Fibroblast of skin of left biceps (primary cell): ENCODE results near the gene ACSM2A.
"Not testable (repeated sequence)": the region's sequence is repeated elsewhere in the genome, so short reads cannot be mapped to it uniquely, and the experiment has no call there.

Experiments
- DNase-seq, 2 experiments: peaks; one replicate each; pipeline ENCODE4 v3.0.0-alpha.2; 2013; ENCODE audit warnings: low read depth in 2 of 2

Gene ACSM2A, protein sequence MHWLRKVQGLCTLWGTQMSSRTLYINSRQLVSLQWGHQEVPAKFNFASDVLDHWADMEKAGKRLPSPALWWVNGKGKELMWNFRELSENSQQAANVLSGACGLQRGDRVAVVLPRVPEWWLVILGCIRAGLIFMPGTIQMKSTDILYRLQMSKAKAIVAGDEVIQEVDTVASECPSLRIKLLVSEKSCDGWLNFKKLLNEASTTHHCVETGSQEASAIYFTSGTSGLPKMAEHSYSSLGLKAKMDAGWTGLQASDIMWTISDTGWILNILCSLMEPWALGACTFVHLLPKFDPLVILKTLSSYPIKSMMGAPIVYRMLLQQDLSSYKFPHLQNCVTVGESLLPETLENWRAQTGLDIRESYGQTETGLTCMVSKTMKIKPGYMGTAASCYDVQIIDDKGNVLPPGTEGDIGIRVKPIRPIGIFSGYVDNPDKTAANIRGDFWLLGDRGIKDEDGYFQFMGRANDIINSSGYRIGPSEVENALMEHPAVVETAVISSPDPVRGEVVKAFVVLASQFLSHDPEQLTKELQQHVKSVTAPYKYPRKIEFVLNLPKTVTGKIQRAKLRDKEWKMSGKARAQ

DNA sequence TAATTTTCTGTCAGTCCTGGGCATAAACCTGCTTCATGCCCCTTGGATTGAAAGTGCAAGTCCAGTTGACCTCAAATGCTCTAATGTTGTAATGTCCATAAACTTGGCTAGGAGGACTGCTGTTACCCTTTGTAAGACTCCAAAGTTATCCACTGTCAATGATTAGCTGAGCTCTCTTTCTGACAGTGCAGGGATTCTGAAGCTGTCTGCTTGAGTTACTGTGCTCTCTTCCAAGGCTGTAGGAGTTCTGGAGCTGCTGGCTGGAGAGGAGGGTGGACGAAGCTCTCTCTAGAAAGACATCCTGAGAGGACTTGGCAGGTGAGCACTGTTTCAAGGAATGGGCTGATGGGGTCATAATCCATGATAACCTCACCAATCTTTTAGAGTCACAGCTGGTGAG lies at the start of gene ACSM2A:
Gene ACSM2A (plus strand): TSS at position 158 of the 400 bp plus-strand sequence. CDS start 8,594 bp downstream, outside the sequence.
- DNase-seq = not testable (repeated sequence)

- no peak for DNase-seq
Observed at GRCh38 chr16:20402651-20403050, 48.7 kb upstream of the ACSM2A start.

DNA sequence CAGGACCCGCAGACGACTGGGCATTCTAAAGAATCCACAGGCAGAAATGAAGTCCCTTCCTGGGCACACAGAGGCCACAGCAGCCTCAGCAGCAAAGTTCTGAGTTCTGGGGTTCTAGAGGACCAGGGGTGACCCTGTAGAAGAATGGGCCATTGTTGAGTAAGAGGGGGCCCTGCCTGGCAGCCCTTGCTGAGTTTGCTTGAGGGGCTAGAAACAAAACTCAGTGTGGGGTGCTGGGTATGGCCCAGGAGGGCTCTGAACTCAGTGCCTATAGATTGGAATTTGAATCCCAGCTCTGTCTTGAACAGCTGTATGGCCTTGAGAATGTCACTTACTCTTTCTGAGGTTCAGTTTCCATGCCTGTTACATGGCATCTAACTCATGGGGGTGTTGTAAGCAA lies 46.7 kb upstream of the ACSM2A start, which contains the start of gene PDILT:
Gene PDILT (minus strand): TSS at position 101 of the 400 bp plus-strand sequence. CDS start 5,437 bp downstream, outside the sequence.
- no peak for DNase-seq

- no peak for DNase-seq
Observed at GRCh38 chr16:20409398-20410120, 41.8 kb upstream of the ACSM2A start, which contains the start of gene ACSM5. Gene ACSM5 (plus strand): TSS chr16:20409534. CDS start chr16:20411485, 1,951 bp downstream.

DNA sequence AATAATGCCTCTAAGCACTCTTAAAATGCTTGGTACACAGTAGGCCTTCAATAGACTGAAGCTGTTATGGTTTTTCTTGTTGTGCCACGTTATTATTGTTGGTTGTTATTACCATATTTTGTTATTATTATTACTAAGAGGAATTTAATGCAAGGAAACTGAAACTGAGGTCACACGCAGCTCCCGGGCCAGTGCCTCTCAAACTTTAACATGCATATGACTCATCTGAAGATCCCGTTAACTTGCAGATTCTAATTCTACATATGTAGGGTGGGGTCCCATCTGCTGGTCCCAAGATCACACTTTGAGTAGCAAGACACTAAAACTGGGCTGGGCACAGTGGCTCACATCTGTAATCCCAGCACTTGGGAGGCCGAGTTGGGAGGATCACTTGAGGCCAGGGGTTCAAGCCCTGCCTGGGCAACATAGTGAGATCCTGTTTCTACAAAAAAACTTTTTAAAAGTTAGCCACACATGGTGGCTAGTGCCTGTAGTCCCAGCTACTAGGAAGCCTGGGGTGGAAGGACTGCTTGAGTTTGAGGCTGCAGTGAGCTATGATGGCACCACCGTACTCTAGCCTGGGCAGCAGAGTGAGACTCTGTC lies 41.1 kb upstream of the ACSM2A start:
- no peak for DNase-seq

DNA sequence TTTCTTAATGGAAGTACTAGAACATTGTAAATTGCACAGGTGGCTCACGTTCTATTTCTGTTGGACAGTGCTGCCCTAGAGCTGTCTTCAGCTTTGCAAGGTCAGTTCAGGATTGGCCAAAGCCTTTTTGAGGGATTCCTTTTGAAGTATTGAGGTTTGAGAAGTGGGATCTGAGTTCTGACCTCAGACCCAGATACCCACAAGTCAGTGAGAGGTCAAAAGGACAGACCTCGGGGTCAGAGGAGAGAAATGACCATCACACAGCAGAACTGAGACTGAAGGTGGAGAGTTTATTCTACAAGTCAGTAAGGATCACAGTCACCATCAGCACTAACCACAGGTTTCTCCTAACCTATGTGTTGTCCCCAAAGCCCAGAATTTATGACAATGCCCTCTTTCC lies 40.3 kb upstream of the ACSM2A start:
- DNase-seq = no peak

DNA sequence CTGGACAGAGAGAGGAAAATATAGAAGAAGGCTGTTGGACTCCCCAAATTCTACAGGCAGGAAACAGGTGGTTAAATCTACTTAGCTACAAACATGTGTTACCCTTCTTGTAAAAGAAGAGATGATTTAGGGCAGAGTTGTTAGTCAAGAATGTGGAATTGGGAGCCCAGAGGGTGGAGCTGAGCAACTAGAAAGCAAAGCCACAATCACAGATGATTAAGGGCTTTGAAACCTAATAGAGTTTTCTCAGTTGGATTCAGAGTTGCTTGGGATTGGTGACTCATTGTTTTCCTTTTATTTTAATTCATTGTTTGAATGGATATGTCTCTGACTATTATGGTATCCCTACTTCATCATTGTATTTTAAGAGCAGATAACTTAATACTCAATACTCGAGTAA lies 35.8 kb upstream of the ACSM2A start:
- no peak for DNase-seq

DNA sequence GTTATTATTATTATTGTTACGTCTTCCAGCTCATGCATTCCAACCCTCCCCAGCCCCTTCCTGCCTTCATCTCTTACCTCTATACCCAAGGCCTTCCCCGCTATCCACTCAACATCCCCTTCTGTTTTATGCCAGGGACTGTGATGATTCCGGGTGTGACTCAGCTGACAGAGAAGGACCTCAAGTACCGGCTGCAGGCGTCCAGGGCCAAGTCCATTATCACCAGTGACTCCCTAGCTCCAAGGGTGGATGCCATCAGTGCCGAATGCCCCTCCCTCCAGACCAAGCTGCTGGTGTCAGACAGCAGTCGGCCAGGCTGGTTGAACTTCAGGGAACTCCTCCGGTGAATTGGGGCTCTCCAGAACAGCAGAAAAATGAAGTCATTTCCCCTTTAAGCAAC lies 32.2 kb upstream of the ACSM2A start:
- not testable (repeated sequence) for DNase-seq

DNA sequence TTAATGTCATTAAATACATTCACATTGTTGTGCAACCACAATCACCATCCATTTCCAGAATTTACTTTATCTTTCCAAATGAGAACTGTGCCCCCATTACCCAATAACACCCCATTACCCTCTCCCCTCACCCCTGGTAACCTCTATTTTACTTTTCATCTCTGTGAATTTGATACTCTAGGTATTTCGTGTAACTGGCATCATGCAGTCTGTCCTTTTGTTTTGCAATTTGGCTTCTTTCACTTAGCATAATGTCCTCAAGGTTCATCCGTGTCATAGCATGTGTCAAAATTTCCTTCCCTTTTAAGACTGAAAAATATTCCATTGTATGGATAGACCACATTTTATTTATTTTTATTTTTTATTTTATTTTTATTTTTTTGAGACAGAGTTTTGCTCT lies 29.6 kb upstream of the ACSM2A start:
- DNase-seq = not testable (repeated sequence)

- not testable (repeated sequence) for DNase-seq
Observed at GRCh38 chr16:20423772-20424128, 27.6 kb upstream of the ACSM2A start.

- DNase-seq = no peak
Observed at GRCh38 chr16:20424129-20424866, 27.0 kb upstream of the ACSM2A start.

DNA sequence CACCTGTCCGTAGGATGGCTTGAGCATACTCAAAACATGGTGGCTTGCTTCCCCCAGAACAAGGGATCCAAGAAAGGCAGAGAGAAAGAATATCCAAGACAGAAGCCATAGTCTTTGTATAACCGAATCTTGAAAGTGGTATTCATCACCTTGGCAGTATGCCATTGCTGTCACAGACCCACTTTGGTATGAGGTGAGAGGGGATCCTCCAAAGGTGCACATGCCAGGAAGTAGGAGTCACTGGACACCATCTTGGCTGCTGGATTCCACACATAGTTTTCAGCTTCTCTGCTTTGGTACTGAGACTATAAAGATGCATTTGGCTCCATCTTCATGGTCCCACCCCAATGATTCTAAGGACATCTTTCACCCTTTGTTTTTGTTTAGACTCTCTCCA lies 23.9 kb upstream of the ACSM2A start:
- DNase-seq = not testable (repeated sequence)

DNA sequence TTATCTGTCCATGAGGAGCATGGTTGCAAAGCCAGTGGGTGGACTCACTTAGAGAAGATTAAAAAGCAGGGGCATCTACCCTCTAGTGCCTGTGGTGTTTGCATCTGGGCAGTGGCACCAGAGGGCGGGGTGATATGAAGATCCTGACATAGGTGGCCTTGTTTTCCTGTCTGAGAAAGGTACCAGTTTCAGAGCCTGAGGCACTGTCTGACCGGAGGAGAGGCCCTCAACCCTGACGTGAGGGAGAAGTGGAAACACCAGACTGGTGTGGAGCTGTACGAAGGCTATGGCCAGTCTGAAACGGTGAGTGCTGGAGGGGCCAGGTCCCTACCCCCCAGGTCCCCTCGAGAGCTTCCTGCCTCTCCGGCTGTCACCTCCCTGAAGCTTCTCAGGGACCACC lies 21.8 kb upstream of the ACSM2A start:
- DNase-seq = not testable (repeated sequence)

- not testable (repeated sequence) for DNase-seq
Observed at GRCh38 chr16:20430480-20430879, 20.8 kb upstream of the ACSM2A start.

DNA sequence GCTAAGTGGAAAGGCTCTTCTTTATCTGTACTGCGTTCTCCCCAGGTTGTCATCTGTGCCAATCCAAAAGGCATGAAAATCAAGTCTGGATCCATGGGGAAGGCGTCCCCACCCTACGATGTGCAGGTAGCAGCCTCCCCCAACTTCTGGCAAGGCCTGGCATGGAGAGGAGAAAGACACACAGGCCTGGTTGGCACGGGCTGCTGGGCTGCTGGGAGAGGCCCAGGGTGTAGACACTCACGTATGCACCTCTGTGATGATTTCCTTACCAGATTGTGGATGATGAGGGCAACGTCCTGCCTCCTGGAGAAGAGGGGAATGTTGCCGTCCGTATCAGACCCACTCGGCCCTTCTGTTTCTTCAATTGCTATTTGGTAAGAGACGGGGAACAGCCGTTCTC lies 20.4 kb upstream of the ACSM2A start:
- DNase-seq = no peak

DNA sequence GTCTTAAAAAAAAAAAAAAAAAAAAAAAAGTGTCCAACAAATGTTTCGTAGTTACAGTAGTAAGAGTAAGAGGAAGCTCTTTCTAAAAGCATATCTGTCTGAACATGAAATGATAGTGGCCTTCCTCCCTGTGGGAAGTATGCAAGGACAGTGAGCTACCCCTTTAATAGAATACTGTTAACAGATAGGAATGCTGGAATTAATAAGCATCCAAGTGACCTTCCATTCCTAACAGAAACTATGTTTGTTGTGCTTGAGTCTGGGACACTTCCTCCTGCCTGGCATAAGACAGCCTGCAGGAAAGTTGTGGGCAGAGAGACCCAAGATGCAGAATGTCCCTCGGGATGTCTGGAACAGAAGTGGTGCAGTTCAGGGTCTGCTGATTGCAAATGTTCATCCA lies 12.4 kb upstream of the ACSM2A start:
- not testable (repeated sequence) for DNase-seq

DNA sequence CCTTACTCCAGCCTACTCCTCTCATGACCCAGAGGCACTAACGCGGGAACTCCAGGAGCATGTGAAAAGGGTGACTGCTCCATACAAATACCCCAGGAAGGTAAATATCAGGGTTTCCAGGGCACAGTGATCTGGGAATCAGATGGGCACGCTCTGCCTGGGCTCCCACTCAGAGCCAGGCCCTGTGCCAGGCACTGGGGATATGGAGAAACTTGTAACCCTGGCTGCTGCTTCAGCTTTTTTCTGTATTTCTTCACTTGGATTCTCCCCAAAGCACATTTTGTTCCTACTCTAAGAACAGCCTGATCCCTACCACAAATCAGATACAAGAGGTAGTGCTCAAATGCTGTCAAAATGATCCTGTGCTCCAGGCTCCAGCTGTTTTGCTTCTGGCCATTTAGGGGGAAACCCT lies 11.5 kb upstream of the ACSM2A start:
- not testable (repeated sequence) for DNase-seq

GRCh38 chr16:20440731-20441130 lies 10.6 kb upstream of the ACSM2A start:
- DNase-seq = not testable (repeated sequence)

DNA sequence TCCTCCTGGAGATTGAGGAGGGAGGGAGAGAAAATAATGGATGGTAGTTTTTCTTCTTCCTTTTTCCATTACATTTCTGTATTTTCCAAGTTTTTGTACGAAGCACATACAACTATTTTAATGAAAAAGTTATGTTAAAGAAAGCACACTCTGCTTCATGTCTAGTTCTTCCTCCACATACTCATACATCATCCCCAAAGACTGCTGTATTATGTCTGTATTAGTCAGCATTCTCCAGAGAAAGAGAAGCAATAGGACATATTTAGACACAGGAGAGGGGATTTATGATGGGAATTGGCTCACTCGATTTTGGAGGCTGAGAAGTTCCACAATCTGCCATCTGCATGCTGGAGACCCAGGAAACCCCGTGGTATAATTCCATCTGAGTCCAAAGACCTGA lies 10.1 kb upstream of the ACSM2A start:
- no peak for DNase-seq

- DNase-seq = not testable (repeated sequence)
Observed at GRCh38 chr16:20441859-20442258, 9.5 kb upstream of the ACSM2A start.
